Thyroid gland (tissue), 4 donors: ENCODE measurements around the gene ZBTB7A.
"Not testable (repeated sequence)": the region's sequence is repeated elsewhere in the genome, so short reads cannot be mapped to it uniquely, and the experiment has no call there.

Experiments used
- CTCF ChIP-seq, 6 experiments: fragments of 200-600 bp in 3 of 6; fragments of 450-650 bp in 3 of 6; sonication (generic) in 3 of 6; IDR thresholded peaks; one replicate each; pipeline ENCODE4 v1.5.1; 2016 to 2019; ENCODE audit warnings: antibody characterized with exemption in 6 of 6, mild to moderate bottlenecking in 2 of 6, inconsistent platforms in 1 of 6, moderate library complexity in 1 of 6
- POLR2A ChIP-seq, 2 donors: fragments of 450-650 bp; IDR thresholded peaks; one replicate each; pipeline ENCODE4 v1.6.1; 2017; ENCODE audit warnings: antibody characterized with exemption in 2 of 2, mild to moderate bottlenecking in 2 of 2, moderate library complexity in 1 of 2

- TF ChIP-seq CTCF, POLR2A (IDR thresholded peaks at IDR 0.05): not testable (repeated sequence)
These were observed 67.9 kb downstream of the ZBTB7A start for GRCh38 chr19:3998667-3999412.
